Trophoblast cell (in vitro differentiated cells and primary cell): Measurements from ENCODE around the gene ZNF830.

ENCODE experiments used
- DNase-seq, 2 donors: peaks; one replicate each; pipeline ENCODE4 v3.0.0-alpha.2; 2016
- H2AFZ ChIP-seq: 2 replicates; pipeline ENCODE4 v1.6.1; 2013; ENCODE audit warnings: low read length, moderate library complexity, mild to moderate bottlenecking; ENCODE audit not compliant: insufficient read depth, poor library complexity
- H2AK5ac ChIP-seq: 2 replicates; pipeline ENCODE4 v1.6.1; 2013; ENCODE audit warnings: mild to moderate bottlenecking, low read length
- H2BK120ac ChIP-seq: 2 replicates; pipeline ENCODE4 v1.6.1; 2013; ENCODE audit warnings: low read length, mild to moderate bottlenecking, moderate library complexity; ENCODE audit not compliant: insufficient read depth, poor library complexity
- H2BK12ac ChIP-seq: 2 replicates; pipeline ENCODE4 v1.6.1; 2013; ENCODE audit warnings: mild to moderate bottlenecking, low read length, moderate library complexity
- H2BK5ac ChIP-seq: 2 replicates; pipeline ENCODE4 v1.6.1; 2013; ENCODE audit warnings: low read length, low read depth, moderate library complexity, mild to moderate bottlenecking; ENCODE audit not compliant: poor library complexity
- H3K14ac ChIP-seq: 2 replicates; pipeline ENCODE4 v1.6.1; 2013; ENCODE audit warnings: mild to moderate bottlenecking, low read length
- H3K18ac ChIP-seq: 2 replicates; pipeline ENCODE4 v1.6.1; 2013; ENCODE audit warnings: mild to moderate bottlenecking, low read length
- H3K23ac ChIP-seq: 2 replicates; pipeline ENCODE4 v1.6.1; 2013; ENCODE audit warnings: low read length
- H3K27ac ChIP-seq: 2 replicates; pipeline ENCODE4 v1.5.1; 2013; ENCODE audit warnings: low read depth, mild to moderate bottlenecking, inconsistent platforms, low read length, moderate library complexity
- H3K27me3 ChIP-seq: 2 replicates; pipeline ENCODE4 v1.6.1; 2013; ENCODE audit warnings: inconsistent platforms, mild to moderate bottlenecking, low read length, moderate library complexity; ENCODE audit not compliant: insufficient read depth
- H3K36me3 ChIP-seq, 2 experiments: 1 replicate in 1 of 2; 2 replicates in 1 of 2; pipeline ENCODE4 v1.6.1; 2013; ENCODE audit warnings: low read length in 2 of 2, mild to moderate bottlenecking in 2 of 2, moderate library complexity in 1 of 2; ENCODE audit not compliant: insufficient read depth in 2 of 2, control insufficient read depth in 1 of 2
- H3K4ac ChIP-seq: 2 replicates; pipeline ENCODE4 v1.6.1; 2013; ENCODE audit warnings: low read depth, mild to moderate bottlenecking, low read length, moderate library complexity
- H3K4me1 ChIP-seq, 2 experiments: 1 replicate in 1 of 2; 2 replicates in 1 of 2; pipeline ENCODE4 v1.6.1; 2013; ENCODE audit warnings: low read length in 2 of 2, mild to moderate bottlenecking in 2 of 2, moderate library complexity in 1 of 2; ENCODE audit not compliant: insufficient read depth in 2 of 2, control insufficient read depth in 1 of 2
- H3K4me2 ChIP-seq: 2 replicates; pipeline ENCODE4 v1.6.1; 2013; ENCODE audit warnings: inconsistent platforms, mild to moderate bottlenecking, low read length, moderate library complexity
- H3K4me3 ChIP-seq: 2 replicates; pipeline ENCODE4 v1.5.1; 2013; ENCODE audit warnings: mild to moderate bottlenecking, low read depth, low read length, inconsistent platforms
- H3K79me1 ChIP-seq: one replicate; pipeline ENCODE4 v1.6.1; 2013; ENCODE audit warnings: low read length
- H3K79me2 ChIP-seq: 2 replicates; pipeline ENCODE4 v1.6.1; 2013; ENCODE audit warnings: low read length, mild to moderate bottlenecking; ENCODE audit not compliant: control insufficient read depth, insufficient read depth, poor library complexity
- H3K9ac ChIP-seq: 2 replicates; pipeline ENCODE4 v1.6.1; 2013; ENCODE audit warnings: mild to moderate bottlenecking, low read length
- H3K9me3 ChIP-seq: 2 replicates; pipeline ENCODE4 v1.6.1; 2013; ENCODE audit warnings: low read depth, mild to moderate bottlenecking, control low read depth, inconsistent platforms, low read length; ENCODE audit not compliant: insufficient read depth
- H4K12ac ChIP-seq: 2 replicates; pipeline ENCODE4 v1.6.1; 2013; ENCODE audit warnings: low read depth, mild to moderate bottlenecking, low read length, moderate library complexity
- H4K8ac ChIP-seq: 2 replicates; pipeline ENCODE4 v1.6.1; 2013; ENCODE audit warnings: low read depth, mild to moderate bottlenecking, low read length, moderate library complexity
- H4K91ac ChIP-seq: one replicate; pipeline ENCODE4 v1.6.1; 2013; ENCODE audit warnings: low read depth, mild to moderate bottlenecking, low read length, moderate library complexity
- WGBS: extraction: QIAGEN DNeasy Blood & Tissue Kit; methylation state at CpG from one replicate; pipeline ENCODE4 v1.1.7; 2013; ENCODE audit warnings: missing lambda C conversion rate; ENCODE audit not compliant: insufficient read length, insufficient coverage; ENCODE audit errors: extremely low coverage; 5-methylcytosine and 5-hydroxymethylcytosine counted together

ZNF830 gene

GRCh38 chr17:35010093-35010492, 48.8 kb downstream of the ZNF830 start:
- Histone ChIP-seq H2BK5ac (no peak overlapping the region), H3K18ac (no peak overlapping the region), H3K4me3 (no peak overlapping the region), H2BK120ac (no peak overlapping the region), H2AK5ac (no peak overlapping the region), H3K9me3 (no peaks in the 10 kb centered on the region), H2BK12ac (no peak overlapping the region), H4K12ac (no peak overlapping the region), H3K4me1 (peaks cover 6 to 7% of the 10 kb centered on the region in 2 experiments), H3K27me3 (no peaks in the 10 kb centered on the region), H3K36me3 (peaks cover 6 to 8% of the 10 kb centered on the region in 2 experiments), H3K23ac (no peak overlapping the region), H3K4me2 (no peak overlapping the region), H3K14ac (no peak overlapping the region), H4K91ac (no peak overlapping the region), H3K79me2 (no peaks in the 10 kb centered on the region), H3K9ac (no peak overlapping the region), H3K4ac (no peak overlapping the region), H3K79me1 (no peaks in the 10 kb centered on the region), H2AFZ (no peak overlapping the region), H3K27ac (no peak overlapping the region), H4K8ac (no peak overlapping the region)
- WGBS: no CpG with 5 or more reads among the region's 3 CpGs
- no peak for DNase-seq

GRCh38 chr17:35011671-35012216, 50.4 kb downstream of the ZNF830 start:
- H3K4me3 ChIP-seq: no peak overlapping the region
- H4K12ac ChIP-seq: no peak overlapping the region
- H4K8ac ChIP-seq: no peak overlapping the region
- H2BK12ac ChIP-seq: no peak overlapping the region
- no CpG with 5 or more reads among the region's 5 CpGs for WGBS
- H3K4me1 ChIP-seq: peaks cover 6 to 7% of the 10 kb centered on the region in 2 experiments
- no peak overlapping the region for H3K4me2 ChIP-seq
- no peak overlapping the region for H2AK5ac ChIP-seq
- no peaks in the 10 kb centered on the region for H3K27me3 ChIP-seq
- H3K9ac ChIP-seq: no peak overlapping the region
- no peaks in the 10 kb centered on the region for H3K9me3 ChIP-seq
- H3K27ac ChIP-seq: no peak overlapping the region
- H3K23ac ChIP-seq: no peak overlapping the region
- H3K79me2 ChIP-seq: no peaks in the 10 kb centered on the region
- no peak overlapping the region for H4K91ac ChIP-seq
- no peak overlapping the region for H3K18ac ChIP-seq
- no peaks in the 10 kb centered on the region for H3K79me1 ChIP-seq
- H2AFZ ChIP-seq: no peak overlapping the region
- no peak overlapping the region for H3K4ac ChIP-seq
- H2BK120ac ChIP-seq: no peak overlapping the region
- DNase-seq: no peak
- H3K36me3 ChIP-seq: peaks cover 8 to 10% of the 10 kb centered on the region in 2 experiments
- H2BK5ac ChIP-seq: no peak overlapping the region
- H3K14ac ChIP-seq: no peak overlapping the region
